Right lung (tissue), 5 donors: ENCODE data around the gene CEP162. TPM values are rescaled to one million over a fixed set of nuclear protein-coding genes. Genes with fewer than 3 reads are reported as not detected.
"Not testable (repeated sequence)": the region's sequence is repeated elsewhere in the genome, so short reads cannot be mapped to it uniquely, and the experiment has no call there.

Source experiments
- DNase-seq, 2 donors: peaks; one replicate each; pipeline ENCODE4 v3.0.0-alpha.2; 2013
- polyA plus RNA-seq, 5 donors: library from polyadenylated mRNA; unstranded; fragments of 120-200 nt; gene quantifications; one replicate each; pipeline versions ENCODE4 v1.2.1 to v1.2.3, GENCODE V29; 2013; ENCODE audit warnings: inconsistent platforms in 1 of 5, low replicate concordance in 1 of 5; ENCODE audit not compliant: insufficient read length in 5 of 5, insufficient read depth in 1 of 5

The CEP162 gene
- polyA plus RNA-seq, 5 donors, result 11.4 to 29.2 (median 21.5) TPM

DNA sequence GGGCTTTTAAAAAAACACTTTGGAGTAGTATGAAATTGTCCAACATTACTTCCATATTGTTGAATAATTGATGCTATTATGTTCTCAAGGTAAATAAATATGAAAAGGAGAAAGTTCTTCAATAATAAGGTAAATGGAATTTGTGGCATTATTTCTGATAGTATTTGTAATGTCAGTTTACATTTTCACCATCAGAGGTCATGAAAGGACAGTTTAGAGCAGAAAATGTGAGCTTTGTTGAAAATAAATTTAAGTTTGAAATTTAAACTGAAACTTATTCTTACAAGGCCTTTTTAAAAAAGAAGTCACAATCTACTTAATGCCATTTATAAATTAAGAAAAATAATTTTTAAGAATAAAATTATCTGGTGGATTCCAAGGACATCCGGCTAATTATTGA is 15.8 kb upstream of the CEP162 start:
- no peak for DNase-seq

DNA sequence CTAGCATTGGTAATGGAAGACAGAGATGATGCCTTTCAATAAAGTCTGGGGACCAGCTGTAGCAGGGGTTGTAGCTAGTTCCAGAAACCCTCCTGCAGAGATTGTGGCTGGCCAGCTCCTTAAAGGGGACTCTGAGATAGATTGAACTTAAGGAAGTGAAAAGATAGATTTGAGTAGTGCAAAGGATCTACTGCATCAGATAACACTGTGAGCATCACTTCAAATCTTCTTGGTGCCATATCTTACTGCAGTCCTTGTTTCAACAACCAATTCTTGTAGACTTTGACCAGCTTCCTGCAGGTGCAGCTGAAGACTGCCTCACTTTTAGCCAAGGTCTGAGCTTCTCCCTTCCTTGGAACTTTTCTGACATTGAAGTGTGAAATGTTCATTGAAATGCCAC is 14.8 kb upstream of the CEP162 start:
- DNase-seq, result no peak

GRCh38 chr6:84228198-84228543 is 728 bp upstream of the CEP162 start:
- no peak for DNase-seq

DNA sequence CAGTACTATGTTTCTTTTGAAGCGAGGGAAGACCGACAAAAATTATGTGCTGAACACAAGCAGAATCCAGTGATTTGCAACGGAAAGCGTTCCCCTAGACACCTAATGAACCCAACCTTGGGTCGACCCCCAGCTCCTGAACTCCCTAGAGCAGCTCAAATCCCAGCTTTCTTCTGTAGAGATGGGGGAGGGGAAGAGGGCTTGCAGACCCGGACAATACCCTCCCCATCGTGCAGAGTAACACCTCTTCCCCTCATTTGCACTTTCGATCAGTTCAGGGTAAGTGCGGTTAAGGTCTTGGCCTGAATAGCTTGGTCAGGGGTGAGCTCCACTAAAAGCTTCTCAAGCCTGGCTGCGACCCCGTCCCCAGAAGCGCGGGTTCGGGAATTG is 404 bp downstream of the CEP162 start:
- DNase-seq, result no peak

- no peak for DNase-seq
Measured at GRCh38 chr6:84224251-84224650, 3.2 kb downstream of the CEP162 start.

GRCh38 chr6:84223608-84224007 is 3.8 kb downstream of the CEP162 start:
- not testable (repeated sequence) for DNase-seq

- no peak for DNase-seq
Measured at GRCh38 chr6:84222426-84222825, 5.0 kb downstream of the CEP162 start.

- no peak for DNase-seq
Measured at GRCh38 chr6:84220809-84221409, 6.5 kb downstream of the CEP162 start.

GRCh38 chr6:84218091-84218490 is 9.4 kb downstream of the CEP162 start:
- no peak for DNase-seq

DNA sequence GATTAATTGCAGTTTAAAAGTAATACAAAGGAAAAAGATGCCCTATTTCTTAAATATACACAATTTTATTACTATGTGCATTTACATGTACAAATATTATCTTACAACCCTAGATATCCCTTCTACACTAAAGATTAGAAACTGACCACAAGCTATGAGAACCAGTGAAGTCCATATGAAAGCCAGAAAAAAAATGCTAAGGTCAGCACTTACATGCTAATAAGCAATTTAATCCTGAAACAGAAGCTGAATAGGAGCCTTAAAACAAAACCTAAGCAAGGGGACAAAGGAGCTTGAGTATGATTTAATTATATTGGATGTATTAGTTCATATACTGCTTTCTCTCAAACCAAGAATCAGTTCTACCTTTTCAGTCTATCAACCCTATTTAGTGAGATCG is 14.2 kb downstream of the CEP162 start:
- DNase-seq, result no peak

DNA sequence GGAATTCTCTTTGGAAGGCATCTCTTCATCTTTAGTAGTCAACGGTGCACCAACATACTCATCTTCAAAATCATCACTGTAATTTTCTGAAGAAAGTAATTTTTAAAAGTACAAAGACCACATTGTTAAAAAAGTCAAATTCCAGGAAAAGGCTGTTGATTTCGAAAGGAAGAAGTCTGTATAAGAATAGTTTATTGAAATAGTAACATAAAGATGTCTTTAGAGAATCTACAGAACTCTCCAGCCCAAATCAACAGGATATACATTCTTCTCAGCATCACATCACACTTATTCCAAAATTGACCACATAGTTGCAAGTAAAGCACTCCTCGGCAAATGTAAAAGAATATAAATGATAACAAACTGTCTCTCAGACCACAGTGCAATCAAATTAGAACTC is 23.4 kb downstream of the CEP162 start:
- DNase-seq, result no peak

DNA sequence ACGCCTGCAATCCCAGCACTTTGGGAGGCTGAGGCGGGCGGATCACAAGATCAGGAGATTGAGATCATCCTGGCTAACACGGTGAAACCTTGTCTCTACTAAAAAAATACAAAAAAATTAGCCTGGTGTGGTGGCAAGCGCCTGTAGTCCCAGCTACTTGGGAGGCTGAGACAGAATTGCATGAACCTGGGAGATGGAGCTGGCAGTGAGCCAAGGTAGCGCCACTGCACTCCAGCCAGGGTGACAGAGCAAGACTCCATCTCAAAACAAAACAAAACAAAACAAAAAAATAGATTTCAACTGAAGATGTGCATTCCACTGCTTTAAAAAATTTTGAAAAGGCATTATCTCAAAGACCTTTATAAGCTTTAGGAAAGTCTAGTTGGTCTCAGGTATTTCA is 27.5 kb downstream of the CEP162 start:
- not testable (repeated sequence) for DNase-seq

DNA sequence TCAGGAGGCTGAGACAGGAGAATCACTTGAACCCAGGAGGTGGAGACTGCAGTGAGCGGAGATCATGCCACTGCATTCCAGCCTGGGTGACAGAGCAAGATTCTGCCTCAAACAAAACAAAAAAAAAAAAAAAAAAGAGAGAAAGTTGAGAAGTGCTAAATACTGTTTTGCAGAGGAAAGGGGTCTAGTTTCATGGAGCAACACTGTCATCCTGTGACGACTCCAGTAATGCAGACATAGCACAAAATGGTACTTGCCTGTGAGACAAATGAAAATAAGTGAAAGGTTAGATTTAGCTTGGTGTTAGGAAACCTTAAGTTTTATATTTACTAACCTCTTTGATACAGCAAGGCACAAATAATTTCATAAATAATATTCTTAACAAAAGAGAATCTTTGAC is 29.7 kb downstream of the CEP162 start:
- no peak for DNase-seq

GRCh38 chr6:84193114-84193708 is 34.2 kb downstream of the CEP162 start:
- DNase-seq, result no peak

DNA sequence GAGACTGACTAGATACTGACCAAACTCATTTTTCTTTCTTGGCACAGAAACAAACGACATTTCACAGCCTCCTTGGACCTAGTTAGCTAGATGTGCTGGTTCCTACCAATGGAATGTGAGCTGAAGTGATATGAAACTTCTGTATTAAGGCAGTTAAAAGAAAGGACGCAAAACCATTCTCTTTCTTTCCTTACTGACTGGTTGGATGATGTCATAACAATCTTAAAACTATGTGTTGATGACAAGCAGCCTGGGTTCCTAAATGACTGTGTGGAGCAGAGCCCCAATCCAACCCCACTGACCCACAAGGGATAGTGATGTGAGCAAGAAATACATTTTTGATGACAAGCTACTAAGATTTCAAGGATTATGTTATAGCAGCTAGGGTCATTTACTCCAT is 35.6 kb downstream of the CEP162 start:
- DNase-seq, result no peak

GRCh38 chr6:84189356-84189755 is 38.1 kb downstream of the CEP162 start:
- DNase-seq, result not testable (repeated sequence)

DNA sequence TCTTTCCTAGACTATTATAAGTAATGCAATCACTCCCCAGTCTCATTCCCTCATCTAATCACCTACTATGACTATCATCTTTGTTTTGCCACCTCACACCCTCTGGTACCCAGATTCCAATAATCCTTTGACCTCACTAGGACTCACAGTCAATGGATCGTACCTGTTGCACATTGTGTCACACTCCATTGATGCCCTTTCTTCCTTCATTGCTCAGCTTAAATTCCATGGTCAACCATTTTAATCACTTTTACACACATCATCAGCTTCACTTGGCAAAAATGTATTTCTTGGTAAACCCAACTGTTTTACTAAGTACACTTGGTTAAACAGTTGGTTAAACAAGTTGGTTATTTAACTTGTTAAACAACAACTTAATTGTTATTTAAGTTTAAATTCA is 44.0 kb downstream of the CEP162 start:
- no peak for DNase-seq

DNA sequence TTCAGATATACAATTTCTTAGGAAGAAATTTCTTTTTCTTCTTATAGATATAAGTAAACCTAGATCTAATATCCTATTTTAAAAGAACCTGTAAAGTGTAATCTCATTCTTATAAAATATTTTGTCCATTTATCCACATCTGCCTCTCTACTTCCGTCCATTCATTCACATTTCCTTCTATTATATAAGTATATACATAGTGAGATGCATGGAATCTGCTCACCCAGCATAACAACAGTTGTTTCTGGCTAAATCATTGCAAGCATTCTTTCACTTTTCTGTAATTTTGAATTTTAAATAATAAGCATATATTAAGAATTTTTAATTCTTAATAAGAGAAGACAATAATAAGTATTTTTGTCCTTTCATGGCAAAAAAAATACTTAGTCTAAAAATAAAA is 45.4 kb downstream of the CEP162 start:
- DNase-seq, result no peak

DNA sequence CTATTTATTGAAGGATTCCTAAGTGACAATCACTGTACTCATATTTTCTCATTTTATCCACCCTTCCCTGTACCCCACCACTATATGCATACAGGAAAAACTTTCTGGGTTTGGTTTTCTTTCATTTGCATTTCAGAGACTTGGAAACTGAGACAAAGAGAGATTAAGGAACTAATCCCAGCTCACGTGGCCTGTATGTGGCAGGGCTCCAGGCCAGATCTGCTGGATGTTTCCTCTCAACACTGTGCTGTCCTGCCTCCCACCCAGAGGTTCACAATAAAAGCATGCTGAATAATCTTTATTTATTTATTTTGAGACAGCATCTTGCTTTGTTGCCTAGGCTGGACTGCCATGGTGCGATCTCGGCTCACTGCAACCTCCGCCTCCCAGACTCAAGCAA is 50.2 kb downstream of the CEP162 start:
- DNase-seq, result no peak

DNA sequence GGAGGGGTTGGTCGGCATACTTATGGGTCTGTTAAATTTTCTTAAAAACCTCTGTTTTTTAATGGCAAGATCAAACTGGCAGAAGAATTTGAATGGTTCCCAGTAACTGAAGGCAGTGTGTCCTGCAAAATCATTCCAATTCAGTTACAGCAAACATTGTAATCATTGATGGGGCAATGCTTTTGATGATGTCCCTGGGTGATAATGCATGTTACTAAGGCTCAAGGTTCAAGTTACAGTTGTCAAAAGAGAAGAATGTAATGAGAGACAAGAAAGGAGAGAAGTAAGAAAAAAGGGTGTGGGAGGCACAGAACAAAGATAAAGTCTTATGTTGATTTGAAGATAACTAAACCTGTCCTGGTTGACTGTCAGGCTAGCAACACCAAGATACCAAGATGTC is 54.9 kb downstream of the CEP162 start:
- no peak for DNase-seq

DNA sequence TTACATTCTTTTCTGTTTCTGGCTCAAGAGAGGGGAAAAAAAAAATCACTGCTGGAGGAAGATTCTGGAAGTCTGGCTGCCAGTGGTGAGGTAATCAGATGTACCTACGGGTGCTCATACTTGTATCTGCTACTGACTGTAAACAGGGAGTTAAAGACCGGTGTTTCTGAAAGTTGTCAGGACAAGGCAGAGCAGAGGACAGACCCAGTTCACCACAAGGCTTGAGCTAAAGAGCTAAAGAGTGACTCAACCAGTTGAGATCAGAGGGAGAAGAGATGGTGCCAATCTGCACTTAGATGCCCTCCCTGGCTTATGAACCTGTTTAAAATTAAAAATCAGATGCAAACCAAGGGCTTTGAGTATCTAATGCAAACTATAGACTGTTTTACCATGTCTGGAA is 55.4 kb downstream of the CEP162 start:
- DNase-seq, result no peak

DNA sequence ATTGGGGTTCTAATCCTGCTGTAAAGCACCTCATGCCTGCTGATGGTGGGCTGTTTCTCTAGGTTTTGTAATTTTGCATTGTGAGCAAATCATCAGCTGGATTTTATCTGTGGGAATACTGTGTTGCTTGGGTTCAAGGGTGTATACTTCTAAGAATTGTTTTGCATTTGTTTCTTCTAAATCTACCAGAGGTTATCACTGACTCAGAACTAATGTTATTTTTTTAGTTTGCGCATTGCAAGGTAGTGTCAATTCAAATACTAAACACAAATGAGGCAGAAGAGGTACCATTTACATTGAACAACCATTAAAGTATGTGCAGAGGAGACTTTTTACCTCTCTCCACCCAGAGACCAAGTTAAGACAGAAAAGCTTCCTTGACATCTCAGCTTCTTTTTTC is 60.0 kb downstream of the CEP162 start:
- no peak for DNase-seq

DNA sequence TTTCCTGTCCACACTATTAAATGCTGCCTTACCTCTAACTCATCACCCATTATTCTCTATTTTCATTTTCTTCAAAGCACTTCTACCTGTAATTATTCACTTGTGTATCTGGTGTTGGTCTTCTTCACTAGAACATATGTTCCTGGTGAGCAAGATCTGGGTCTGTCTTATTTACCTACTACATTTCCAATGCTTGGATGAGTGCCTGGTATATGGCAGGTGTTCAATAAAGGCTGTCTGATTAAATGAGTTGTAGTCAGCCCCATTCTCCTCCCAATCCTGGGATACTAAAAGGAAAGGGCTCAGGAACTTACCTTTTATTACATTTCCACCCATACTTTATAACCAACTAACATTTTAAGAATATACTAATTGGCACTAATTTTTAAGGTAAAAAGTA is 61.0 kb downstream of the CEP162 start:
- DNase-seq, result no peak

GRCh38 chr6:84164328-84164727 is 63.1 kb downstream of the CEP162 start:
- DNase-seq, result not testable (repeated sequence)
